Measurements from ENCODE around the gene MOB3B.

The MOB3B gene

DNA sequence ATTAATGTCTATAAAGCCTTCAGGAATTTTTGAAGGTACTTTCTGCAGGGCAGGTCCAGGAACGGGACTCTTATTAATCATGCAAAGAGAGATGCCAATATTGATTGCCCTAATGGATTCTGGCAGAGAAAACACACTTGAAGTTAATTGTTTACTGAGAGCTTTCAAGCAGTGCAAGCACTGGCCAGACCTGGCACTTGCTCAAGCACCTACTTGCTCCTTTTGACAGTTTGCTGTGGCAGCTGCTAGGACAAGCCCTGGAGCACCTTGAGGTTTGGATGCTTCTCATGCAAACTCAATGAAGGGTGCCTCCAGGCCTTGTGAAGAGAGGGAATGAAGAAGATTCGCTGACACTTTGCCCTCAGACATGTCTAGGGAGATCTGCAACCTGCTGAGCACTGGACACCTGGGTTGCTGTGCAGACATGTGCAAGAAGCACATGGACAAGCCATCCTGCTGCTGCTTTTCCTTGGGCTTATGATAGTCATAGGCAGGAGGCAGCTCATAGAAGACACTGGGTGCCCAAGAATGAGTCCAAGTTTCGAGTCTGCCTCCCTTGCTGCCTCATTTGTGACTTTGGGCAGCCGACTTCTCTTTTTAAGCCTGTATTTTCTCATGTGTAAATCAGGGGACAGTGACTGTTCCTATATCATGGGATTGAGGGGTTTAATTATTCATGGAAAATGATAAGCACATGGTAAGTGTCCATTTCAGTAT, 143.8 kb downstream of the MOB3B start:
- DNase-seq, result peak in 1 of 2 experiments; percentile 23

DNA sequence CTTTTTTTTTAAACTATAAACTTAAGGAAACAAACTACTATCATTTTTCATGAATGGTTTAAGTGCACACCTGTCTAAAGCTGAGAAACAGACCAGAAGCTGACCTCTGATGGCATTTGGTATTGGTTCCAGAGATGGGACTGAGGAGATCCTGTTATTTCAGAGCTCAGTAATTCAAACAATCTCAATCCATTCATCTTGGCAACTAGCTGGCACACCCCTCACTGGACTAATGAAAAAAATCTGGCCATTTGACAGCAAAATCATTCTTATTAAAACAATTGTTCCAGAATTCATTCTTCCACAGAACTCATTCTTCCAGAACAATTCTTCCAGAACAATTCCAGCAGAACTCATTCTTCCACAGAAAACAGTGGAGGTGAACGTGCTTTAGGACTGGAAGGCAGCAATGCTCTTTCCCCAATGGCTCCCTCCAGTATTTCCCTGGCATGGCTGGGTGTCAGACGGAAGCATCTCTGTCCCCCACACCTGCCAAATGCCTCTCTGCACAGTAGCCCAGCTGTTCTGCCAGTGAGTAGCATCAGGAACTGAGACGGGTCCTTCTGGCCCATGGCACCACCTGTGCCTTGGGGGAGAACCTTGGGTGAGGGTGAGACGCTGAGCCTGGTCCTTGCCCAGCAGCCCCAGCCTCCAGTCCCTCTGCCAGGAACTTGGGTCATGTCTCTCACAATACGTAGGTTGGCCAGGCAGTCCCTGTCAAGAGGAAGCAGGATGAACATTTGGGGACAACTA, 145.2 kb downstream of the MOB3B start:
- DNase-seq, result no peak

- DNase-seq, result peak in 1 of 2 experiments; percentile 23
Observed at GRCh38 chr9:27383524-27383923, 146.1 kb downstream of the MOB3B start.

GRCh38 chr9:27382975-27383374, 146.6 kb downstream of the MOB3B start:
- DNase-seq, result no peak

GRCh38 chr9:27382308-27382707, 147.3 kb downstream of the MOB3B start:
- DNase-seq, result no peak

DNA sequence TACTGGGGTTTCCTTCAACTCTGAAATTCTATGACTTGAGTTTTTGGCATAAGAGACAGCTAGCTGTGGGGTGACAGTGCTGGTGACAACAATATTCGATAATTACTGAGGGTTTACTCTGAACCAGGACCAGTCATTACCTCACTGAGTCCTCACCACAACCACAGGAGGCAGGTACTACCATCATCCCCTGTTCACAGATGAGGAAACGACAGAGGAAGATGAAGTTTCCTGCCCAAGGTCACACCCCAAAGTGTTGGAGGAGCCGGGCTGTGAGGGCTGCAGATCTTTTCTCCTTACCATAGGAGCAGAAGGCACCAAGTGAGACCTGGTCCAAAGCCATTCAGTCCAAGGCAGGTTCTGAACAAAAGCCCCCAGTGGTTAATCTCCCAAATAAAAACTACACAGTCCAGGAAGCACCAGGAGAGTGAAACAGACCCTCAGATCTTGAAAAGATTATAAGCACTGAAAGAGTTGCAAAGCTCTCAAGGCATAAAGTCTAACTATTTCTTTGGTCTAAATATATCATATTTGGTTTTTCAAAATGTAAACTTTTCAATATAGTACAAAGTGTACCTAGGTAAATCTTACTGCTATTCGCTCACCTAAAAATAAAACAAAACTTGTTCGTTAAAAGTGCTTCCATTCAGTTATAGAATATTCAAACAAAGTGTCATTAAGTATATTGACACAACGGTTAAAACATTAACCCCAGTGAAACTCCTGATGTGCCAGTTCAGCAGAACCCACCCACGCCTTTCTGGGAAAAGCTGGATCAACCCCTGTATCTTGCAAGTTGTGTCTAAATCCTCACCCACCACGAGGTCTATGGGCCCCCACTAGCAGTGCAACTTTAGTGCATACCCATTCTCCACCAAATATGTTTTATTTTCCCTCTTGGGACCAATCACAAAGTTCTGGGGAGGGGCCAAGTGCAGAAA, 150.0 kb downstream of the MOB3B start:
- no peak for DNase-seq

GRCh38 chr9:27377811-27378456, 151.7 kb downstream of the MOB3B start:
- DNase-seq, result no peak

GRCh38 chr9:27377147-27377807, 152.3 kb downstream of the MOB3B start:
- no peak for DNase-seq

DNA sequence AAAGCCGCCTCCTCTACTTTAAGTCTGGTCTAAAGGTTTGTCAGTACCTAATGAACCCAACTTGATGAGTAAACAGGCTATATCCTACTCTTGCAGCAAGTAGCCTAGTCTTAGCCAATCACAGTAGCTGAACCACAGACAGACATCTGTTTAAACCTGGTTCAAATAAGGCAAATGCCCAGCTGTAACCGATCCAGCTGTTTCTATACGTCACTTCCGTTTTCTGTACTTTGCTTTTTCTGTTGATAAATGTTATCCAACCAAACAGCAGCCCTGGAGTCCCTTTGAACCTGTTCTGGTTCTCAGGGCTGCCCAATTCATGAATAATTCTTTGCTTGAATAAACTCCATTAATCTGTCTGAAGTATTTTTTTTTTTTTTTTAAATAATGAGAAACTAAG, 155.8 kb downstream of the MOB3B start:
- no peak for DNase-seq

DNA sequence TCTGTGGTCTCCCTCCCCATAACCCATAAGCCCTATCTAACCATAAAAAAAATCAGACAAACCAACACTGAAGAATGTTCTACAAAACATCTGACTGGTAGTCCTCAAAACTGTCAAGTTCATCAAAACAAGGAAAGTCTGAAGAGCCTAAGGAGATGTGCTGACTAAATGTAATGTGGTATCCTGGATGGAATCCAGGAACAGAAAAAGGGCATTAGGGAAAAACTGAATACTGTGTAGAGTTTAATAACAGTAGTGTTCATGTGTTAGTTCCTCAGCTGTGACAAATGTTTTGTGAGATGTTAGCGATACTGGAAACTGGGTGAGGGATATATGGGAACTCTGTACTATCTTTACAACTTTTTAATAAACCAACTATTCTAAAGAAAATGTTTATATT, 157.0 kb downstream of the MOB3B start:
- no peak for DNase-seq

GRCh38 chr9:27371382-27371781, 158.2 kb downstream of the MOB3B start:
- no peak for DNase-seq

DNA sequence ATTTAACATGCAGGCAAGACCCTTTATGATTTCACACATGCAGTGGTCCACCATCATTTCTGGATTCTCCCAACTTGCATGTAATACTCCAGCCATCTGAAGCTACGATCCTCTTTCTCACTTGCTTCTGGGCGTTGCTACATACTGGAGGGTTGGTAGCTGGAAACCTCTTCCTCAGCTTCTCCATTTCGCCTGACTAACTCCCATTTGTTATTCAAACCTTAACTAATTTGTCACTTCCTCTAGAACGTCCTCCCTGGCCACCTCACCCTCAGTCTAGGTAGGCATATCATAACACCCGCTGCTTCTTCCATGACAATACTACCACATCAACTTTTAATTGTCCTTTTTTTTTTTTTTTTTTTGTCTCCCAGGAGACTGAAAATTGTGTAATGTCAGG, 160.0 kb downstream of the MOB3B start:
- DNase-seq, result no peak

- no peak for DNase-seq
Observed at GRCh38 chr9:27368316-27368985, 161.2 kb downstream of the MOB3B start.

DNA sequence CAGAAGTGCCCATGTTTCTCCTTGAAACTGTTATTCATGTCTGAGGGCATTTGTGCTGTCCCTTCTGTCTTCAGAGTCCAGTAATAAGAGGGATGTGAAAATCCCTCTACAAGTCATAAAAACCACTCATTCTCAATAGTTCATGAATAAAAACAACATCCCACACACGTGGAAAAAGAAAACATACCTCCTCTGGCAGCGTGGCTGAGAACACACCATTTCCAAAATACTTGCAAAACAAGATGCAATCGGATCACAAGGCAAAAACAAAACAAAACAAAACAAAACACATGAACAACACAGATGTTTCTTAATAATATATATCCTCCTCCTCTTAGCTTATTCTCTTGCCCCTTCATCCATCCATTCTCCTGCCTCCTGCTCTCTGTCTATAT, 161.7 kb downstream of the MOB3B start:
- no peak for DNase-seq

DNA sequence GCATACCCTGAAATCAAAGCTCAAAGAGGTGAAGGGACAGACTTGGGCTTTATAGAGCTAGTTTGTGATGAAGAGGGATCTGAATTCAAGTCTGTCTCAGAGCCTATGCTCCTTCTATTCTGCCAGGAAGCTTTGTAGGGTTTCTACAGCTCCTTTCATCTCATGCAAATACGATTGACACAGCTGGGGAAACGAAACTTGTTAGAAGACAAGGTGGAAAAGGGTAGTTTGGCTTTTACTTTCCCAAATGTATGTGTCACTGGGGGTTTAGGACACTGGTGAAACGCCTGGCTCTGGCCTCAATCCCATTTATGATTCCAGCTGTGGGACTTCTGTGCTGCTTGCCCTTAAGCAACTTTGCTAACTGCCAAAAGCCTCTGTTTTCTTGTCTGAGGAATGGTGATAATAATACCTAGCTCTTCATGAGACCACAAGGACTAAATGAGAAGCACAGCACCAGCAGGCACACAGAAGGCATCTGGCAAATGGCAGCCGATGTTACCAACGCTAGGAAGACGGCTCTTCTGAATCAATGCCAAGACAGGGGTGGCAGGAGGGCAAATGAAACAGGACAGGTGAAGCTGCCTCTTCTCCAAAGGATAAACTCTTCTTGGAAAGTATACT, 162.3 kb downstream of the MOB3B start:
- DNase-seq, result no peak

GRCh38 chr9:27365707-27366376, 163.8 kb downstream of the MOB3B start:
- no peak for DNase-seq

- DNase-seq, result no peak
Observed at GRCh38 chr9:27362447-27363210, 167.0 kb downstream of the MOB3B start.

GRCh38 chr9:27361492-27361891, 168.1 kb downstream of the MOB3B start:
- DNase-seq, result no peak

GRCh38 chr9:27359763-27360162, 169.9 kb downstream of the MOB3B start:
- DNase-seq, result no peak

DNA sequence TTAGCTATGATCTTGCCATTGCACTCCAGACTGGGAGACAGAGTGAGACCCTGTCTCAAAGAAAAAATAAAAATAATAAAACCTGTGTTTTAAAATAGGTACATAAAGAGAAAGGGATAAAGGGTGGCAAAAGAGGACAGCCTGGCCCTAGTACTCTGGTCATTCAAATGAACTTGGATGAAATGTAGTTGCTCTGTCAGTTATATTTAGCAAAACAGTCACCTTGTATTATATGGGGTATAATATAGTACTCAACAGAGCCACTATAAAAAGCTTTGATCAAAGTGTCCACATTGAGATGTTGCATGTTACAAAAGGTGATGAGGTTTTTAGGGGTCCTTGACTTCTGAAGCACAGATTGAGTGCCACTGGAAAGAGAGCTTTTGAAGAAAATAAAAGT, 171.6 kb downstream of the MOB3B start:
- DNase-seq, result no peak

Measured in NCI-H2081 (cell line).